T-helper 22 cell (primary cell): Measurements from ENCODE around the gene CCDC97.

ENCODE experiments used
- DNase-seq: peaks from one replicate; pipeline ENCODE4 v3.0.0-alpha.2; 2020; ENCODE audit warnings: low read depth

CCDC97 gene

GRCh38 chr19:41320185-41320518 lies 10.2 kb downstream of the CCDC97 start:
- no peak for DNase-seq

DNA sequence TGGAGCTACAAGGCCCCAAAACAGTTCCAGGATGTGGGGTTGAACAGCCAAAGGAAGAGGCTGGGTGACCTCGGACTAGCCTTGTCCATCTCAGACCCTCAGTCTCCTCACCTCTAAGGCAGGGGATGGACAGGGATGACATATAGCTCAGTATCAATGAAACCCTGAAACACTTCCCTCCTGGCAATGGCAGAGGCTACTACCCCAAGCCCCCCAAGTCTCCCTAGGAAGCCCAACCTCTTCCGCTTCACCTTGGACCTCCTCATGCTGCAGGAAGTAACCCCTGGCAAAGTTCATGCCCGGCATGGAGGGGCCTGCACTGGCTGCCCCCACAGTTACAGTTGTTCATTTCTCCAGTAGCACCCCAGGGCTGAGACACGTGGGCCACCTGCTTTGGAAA lies 10.6 kb downstream of the CCDC97 start:
- no peak for DNase-seq

DNA sequence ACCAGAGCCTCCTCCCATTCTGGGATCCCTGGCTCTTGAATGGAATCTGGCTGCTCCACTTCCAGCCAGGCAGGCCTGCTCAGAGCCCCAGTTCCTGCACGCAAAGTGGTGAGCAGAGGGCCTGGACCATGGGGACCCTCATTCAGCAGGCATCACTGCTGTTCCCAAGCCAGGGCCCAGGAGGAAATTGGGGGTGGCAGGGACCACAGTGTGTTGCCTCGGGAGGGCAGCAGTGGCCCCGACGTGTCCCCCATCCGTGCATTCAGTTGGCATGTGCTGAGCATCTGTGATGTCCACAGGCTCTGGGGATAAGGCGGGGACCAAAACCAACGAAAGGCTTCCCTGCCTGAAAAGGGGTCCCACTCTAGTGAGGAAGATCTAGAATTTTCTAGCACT lies 11.2 kb downstream of the CCDC97 start:
- DNase-seq: no peak

- no peak for DNase-seq
Observed at GRCh38 chr19:41321600-41322270, 11.8 kb downstream of the CCDC97 start.

- DNase-seq: no peak
Observed at GRCh38 chr19:41322451-41322850, 12.5 kb downstream of the CCDC97 start.

DNA sequence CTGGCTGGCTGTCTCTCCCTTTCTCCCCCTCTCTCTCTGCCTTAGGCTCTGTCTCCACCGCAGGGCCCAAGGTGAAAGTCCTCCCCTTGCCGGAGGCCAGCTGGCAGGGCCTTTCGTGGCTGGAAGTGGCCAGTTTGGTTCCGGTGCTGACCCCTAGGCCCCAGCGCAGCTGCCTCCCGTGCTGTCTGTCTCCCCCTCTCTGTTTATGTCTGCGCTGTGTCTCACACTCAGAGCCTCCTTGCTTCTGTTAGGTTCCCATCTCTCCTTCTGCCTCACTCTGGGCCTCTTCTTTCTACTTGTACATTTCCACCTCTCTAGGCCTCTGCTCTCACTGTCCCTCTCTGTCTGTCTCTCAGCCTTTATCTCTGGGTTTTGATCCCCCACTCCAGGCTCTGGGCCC lies 13.1 kb downstream of the CCDC97 start:
- no peak for DNase-seq

- DNase-seq: no peak
Observed at GRCh38 chr19:41323430-41324125, 13.6 kb downstream of the CCDC97 start.

GRCh38 chr19:41324231-41324702 lies 14.3 kb downstream of the CCDC97 start:
- no peak for DNase-seq

DNA sequence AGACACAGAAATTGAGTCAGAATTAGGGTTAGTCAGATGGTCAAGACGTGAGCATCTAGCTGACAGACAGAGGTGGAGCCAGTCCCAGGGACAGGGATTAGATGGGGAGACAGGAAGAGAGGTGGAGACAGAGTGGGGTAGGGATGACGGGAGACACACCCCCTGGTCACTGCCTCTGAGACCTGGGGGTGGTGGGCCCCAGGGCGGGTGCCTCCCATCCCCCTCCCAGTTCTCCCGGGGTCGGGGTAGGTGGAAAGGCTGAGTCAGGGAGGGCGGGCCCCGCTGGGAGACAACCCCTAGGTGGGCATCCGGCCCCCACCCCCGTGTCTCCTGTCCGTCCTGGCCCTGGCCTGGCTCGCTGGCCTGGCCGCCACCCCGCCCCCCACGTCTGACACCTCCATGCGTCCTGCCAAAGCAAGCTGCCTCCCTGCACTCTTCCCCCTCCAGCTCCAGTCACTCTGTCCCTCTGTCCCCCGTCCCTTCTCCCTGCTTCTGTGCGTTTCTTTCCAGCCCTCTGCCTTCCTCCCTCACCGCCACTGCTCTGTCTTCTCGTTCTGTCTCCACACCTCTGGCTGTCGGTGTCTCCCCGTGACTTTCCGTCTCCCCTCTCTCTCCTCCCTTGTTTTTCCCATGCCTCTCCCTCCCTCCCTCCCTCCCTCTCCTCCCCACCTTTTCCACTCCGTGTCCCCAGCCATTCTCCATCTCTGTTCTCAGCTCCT lies 15.1 kb downstream of the CCDC97 start:
- no peak for DNase-seq

DNA sequence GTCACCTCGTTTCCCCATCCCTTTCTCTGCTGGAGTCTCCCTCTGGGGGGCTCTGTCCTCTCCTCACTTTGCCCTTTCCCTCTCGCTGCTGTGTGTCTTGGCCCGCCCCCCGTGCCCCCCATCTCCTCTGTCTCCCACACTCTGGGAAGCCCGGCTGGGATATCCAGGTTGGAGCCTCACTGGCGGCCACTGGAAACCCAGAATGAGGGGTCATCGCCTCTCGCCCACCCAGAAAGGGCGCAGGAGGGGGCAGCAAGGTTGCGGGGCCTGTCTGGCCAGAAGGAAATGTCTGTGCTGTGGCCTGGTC lies 15.6 kb downstream of the CCDC97 start:
- DNase-seq: no peak

DNA sequence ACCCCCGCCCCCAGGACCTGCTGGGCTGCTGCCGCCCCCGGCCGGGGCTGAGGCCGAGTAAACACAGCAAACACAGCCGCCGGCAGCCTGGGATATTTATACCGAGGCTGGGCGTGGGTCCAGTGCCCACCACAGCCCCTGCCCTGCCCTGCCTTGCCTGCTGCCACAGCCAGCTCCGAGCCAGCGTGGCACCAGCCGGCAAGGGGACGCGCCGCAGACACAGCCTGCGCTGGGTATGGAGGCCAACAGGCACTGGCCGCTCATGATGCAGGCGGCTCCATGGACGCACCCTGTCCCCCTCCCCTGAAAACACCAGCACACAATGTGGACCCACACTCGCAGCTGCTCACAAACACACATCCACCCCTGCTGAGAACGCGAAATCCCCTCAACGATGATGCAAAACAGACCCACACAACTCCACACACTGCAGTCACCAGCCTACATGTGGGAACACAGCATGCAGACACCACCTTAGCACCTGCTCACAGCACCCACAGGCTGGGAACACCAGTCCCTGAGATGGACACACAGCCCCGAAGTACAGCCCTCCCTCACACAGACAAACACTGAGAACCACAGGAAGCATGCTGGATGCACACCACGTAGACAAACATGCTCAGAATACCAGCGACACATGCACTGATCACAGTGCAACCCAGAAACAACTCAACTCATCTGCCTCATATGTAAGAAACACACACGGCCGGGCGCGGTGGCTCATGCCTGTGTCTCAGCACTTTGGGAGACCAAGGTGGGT lies 16.2 kb downstream of the CCDC97 start:
- DNase-seq: no peak

GRCh38 chr19:41327076-41327575 lies 17.2 kb downstream of the CCDC97 start:
- no peak for DNase-seq

DNA sequence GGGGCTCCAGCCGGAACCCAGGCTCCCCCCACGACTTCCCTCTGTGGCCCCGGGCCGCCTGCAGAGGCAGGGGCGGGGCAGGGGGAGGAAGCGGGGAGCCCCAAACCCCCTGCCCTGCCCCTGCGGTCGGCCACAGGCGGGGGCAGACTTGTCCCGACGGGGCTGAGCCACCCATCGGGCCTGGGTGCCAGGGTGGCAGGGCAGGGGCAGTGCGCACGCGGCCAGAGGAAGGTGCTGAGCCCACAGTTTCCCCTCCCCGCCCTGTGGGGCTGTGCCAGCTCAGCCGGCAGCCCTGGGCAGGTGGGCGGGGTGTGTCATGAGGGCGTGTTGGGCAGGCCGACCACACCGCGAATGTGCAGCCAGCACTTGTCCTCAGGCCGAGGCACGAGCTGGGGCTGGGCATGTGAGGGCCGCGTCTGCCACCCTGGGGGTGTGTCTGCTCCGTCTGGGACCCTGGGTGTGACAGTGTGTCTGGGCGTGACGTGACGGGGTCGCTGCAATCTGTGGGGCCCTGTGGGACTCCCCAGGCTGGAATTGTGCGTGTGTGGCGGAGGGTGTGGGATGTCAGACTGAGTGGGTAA lies 17.7 kb downstream of the CCDC97 start:
- peak; percentile 96 for DNase-seq

- no peak for DNase-seq
Observed at GRCh38 chr19:41328157-41328841, 18.3 kb downstream of the CCDC97 start.

DNA sequence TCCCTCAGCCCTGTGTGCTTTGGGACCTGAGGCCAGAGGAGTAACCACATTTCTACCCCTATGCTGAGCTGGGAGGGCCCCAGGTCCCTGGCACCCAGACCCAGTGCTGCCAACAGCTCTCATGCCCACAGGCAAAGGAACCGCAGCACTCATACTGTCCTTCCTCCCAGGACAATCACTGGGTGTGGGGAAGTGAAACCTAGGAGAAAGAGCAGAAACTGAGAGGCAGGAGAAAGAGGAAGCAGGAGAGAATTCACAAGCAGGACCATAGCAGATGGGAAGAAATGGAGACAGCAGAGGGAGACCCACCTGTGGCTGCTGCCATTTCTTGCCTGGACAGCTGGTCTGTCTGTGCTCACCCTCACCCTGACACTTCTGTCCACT lies 18.9 kb downstream of the CCDC97 start:
- DNase-seq: no peak

GRCh38 chr19:41330481-41330880 lies 20.5 kb downstream of the CCDC97 start:
- DNase-seq: no peak

GRCh38 chr19:41330946-41331678 lies 21.1 kb downstream of the CCDC97 start:
- DNase-seq: no peak

DNA sequence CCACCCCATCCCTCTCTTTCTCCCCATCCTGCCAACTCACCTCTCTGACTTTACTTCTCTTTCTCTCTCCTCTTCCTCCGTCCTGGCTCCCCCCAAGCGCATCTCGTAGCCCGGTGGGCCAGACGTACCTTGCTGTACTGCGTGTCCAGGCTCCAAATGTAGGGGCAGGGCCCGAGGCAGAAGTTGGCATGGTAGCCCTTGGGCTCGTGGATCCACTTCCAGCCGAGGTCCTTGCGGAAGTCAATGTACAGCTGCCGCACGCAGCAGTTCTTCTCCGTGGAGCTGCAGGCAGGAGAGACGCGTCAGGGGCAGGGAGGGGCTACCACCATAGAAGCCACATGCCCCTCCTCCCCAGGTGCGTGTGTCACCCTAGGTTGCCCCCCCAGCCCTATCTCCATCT lies 22.0 kb downstream of the CCDC97 start:
- no peak for DNase-seq

DNA sequence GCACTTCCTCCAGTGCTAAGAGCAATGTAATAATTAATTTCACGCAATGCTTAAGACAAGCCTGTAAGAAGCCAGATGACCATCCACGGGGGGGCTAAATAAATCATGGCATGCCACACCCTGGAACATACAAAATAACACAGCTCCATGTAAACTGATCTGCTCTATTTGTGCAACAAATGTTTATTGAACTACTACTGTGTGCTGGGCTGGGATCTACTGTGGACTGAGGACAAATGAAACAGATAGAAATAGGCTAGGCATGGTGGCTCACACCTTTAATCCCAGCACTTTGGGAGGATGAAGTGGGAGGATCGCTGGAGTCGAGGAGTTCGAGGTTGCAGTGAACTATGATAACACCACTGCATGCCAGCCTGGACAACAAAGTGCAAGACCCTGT lies 22.5 kb downstream of the CCDC97 start:
- DNase-seq: no peak

- no peak for DNase-seq
Observed at GRCh38 chr19:41334793-41335192, 24.8 kb downstream of the CCDC97 start.

GRCh38 chr19:41335467-41335866 lies 25.5 kb downstream of the CCDC97 start:
- no peak for DNase-seq
